Uterus (tissue), 2 donors: ENCODE data around the gene BRAF.

ENCODE experiments used
- POLR2A ChIP-seq, 2 donors: fragments of 450-650 bp; IDR thresholded peaks; one replicate each; pipeline ENCODE4 v1.6.1; 2016; ENCODE audit warnings: antibody characterized with exemption in 2 of 2, mild to moderate bottlenecking in 1 of 2, moderate library complexity in 1 of 2
- TF ChIP-seq, protein P1 (sequence below), 4 experiments: fragments of 200-600 bp in 2 of 4; fragments of 450-650 bp in 2 of 4; sonication (generic) in 2 of 4; IDR thresholded peaks; one replicate each; pipeline ENCODE4 v1.5.1; 2016 to 2019; ENCODE audit warnings: antibody characterized with exemption in 4 of 4, mild to moderate bottlenecking in 2 of 4, moderate library complexity in 1 of 4

DNA sequence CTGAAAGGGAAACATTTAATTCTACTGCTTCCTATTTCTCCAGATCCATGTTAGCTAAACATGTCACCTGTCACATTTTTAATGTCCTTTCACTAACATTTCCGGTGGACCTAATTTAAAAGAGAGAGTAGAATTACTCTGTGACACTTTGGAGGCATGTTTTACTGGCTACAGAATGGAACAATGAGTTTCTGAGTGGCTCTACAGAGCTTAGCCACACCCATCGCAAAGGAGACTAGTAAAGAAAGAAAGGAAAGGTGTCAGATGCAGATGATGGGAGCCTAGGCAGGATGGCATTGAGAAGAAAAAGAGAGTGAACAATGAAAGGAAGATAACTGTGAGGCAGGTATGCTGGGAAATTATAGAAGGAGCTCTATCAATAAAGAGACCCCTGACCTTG, 192.3 kb downstream of the BRAF start:
- TF ChIP-seq, protein P1, sequence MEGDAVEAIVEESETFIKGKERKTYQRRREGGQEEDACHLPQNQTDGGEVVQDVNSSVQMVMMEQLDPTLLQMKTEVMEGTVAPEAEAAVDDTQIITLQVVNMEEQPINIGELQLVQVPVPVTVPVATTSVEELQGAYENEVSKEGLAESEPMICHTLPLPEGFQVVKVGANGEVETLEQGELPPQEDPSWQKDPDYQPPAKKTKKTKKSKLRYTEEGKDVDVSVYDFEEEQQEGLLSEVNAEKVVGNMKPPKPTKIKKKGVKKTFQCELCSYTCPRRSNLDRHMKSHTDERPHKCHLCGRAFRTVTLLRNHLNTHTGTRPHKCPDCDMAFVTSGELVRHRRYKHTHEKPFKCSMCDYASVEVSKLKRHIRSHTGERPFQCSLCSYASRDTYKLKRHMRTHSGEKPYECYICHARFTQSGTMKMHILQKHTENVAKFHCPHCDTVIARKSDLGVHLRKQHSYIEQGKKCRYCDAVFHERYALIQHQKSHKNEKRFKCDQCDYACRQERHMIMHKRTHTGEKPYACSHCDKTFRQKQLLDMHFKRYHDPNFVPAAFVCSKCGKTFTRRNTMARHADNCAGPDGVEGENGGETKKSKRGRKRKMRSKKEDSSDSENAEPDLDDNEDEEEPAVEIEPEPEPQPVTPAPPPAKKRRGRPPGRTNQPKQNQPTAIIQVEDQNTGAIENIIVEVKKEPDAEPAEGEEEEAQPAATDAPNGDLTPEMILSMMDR (IDR thresholded peaks at IDR 0.05): no peak
- no peak for TF ChIP-seq POLR2A (IDR thresholded peaks at IDR 0.05)
